ENCODE results near the gene PPFIBP1. TPM values are rescaled to one million over a fixed set of nuclear protein-coding genes. Genes with fewer than 3 reads are reported as not detected.

PPFIBP1 gene
- total and polyA plus RNA-seq, 2 of the 4 experiments (the other 2 are of a cell fraction) = 30.4 to 72.2 TPM

GRCh38 chr12:27653661-27654060 is 129.7 kb downstream of the PPFIBP1 start:
- H3K18ac ChIP-seq (ENCODE audit: low read depth, low read length) = peak overlapping the region; percentile 48; the same call in 1 of the 2 replicates
- H3K9me3 ChIP-seq (ENCODE audit: control insufficient read depth, insufficient read depth, low read length) = no peaks in the 10 kb centered on the region
- no peak overlapping the region for H3K9ac ChIP-seq (ENCODE audit: low read depth, low read length)
- H4K20me1 ChIP-seq (ENCODE audit: insufficient read depth, low read length) = no peaks in the 10 kb centered on the region
- intact Hi-C loops (cut with micrococcal nuclease) = loop anchor here (2.0 to 5.0 kb wide), 3 partner anchors 219 to 321 kb away; partner anchors contain the start of gene BMAL2
- H3K4me3 ChIP-seq (ENCODE audit: insufficient read depth, low read depth, low read length) = no peak overlapping the region
- H3K23ac ChIP-seq (ENCODE audit: low read depth, low read length) = no peak overlapping the region
- dilution Hi-C loops (cut with HindIII; ENCODE audit: low sequenced_read_pairs, unreplicated experiment) = no loop called here
- H3K27me3 ChIP-seq (ENCODE audit: control insufficient read depth, insufficient read depth, low read length) = no peaks in the 10 kb centered on the region
- H2BK20ac ChIP-seq (ENCODE audit: low read depth, low read length) = no peak overlapping the region
- H3K4me2 ChIP-seq (ENCODE audit: low read depth, low read length) = peak overlapping the region; percentile 73
- BruUV-seq (replicated peaks) = no TSS peak
- no peak overlapping the region for H2AFZ ChIP-seq (replicated peaks; ENCODE audit: low read length, poor library complexity)
- no peak overlapping the region for H2BK5ac ChIP-seq (ENCODE audit: low read depth, low read length, poor library complexity, severe bottlenecking)
- H3K9me1 ChIP-seq (ENCODE audit: insufficient read depth, low read length) = peaks cover 4% of the 10 kb centered on the region
- H3K56ac ChIP-seq (ENCODE audit: extremely low read depth, insufficient read depth, low read length) = no peak overlapping the region
- ChIA-PET CTCF (no interaction called here), POLR2A (ENCODE audit: unreplicated experiment) (no interaction called here)
- peaks cover 4% of the 10 kb centered on the region; the same call in 1 of the 2 replicates for H3K36me3 ChIP-seq (ENCODE audit: control insufficient read depth, insufficient read depth, low read length)
- no peak overlapping the region for H2AK9ac ChIP-seq (replicated peaks; ENCODE audit: low read depth, low read length, poor library complexity)
- in situ Hi-C loops (cut with MboI; ENCODE audit: low sequenced_read_pairs) = no loop called here
- no peak for ATAC-seq (ENCODE audit: low read depth)
- H2BK15ac ChIP-seq (ENCODE audit: low read depth, low read length) = no peak overlapping the region
- H3K4ac ChIP-seq (ENCODE audit: low read depth, low read length) = no peak overlapping the region
- no peak overlapping the region for H3K14ac ChIP-seq (replicated peaks; ENCODE audit: low read depth, low read length)
- H3K79me1 ChIP-seq (ENCODE audit: low read depth in 1 of 2, low read length in 2 of 2) = peaks cover 0 to 12% of the 10 kb centered on the region in 2 experiments; a peak in 2 of 4 replicates
- H3K4me1 ChIP-seq (ENCODE audit: control insufficient read depth, insufficient read depth, low read length) = peaks cover 2% of the 10 kb centered on the region; the same call in 1 of the 2 replicates
- no peak for TF ChIP-seq BHLHE40 (IDR thresholded peaks at IDR 0.05; ENCODE audit: low read depth, low read length)
- no peak for TF ChIP-seq ELK1 (IDR thresholded peaks at IDR 0.05; ENCODE audit: borderline replicate concordance, low read depth, low read length)
- TF ChIP-seq MXI1 (IDR thresholded peaks at IDR 0.05; ENCODE audit: borderline replicate concordance, low read depth, low read length) = no peak
- TF ChIP-seq MAFK (IDR thresholded peaks at IDR 0.05; ENCODE audit: low read depth, low read length) = no peak
- no peak for TF ChIP-seq CHD1 (IDR thresholded peaks at IDR 0.05; ENCODE audit: low read depth, low read length)
- no peak for TF ChIP-seq FOS (IDR thresholded peaks at IDR 0.05; ENCODE audit: low read depth, low read length)
- TF ChIP-seq RCOR1 (IDR thresholded peaks at IDR 0.05; ENCODE audit: insufficient replicate concordance, low read length) = no peak
- TF ChIP-seq CTCF (conservative IDR thresholded peaks at IDR 0.05; ENCODE audit: low read depth, low read length) = no peak
- H4K91ac ChIP-seq (ENCODE audit: insufficient read depth, low read depth, low read length) = no peak overlapping the region
- no peak overlapping the region for H2AK5ac ChIP-seq (ENCODE audit: low read depth, low read length)
- H3K27ac ChIP-seq (ENCODE audit: insufficient read depth, low read length) = no peak overlapping the region
- no peak overlapping the region for H4K5ac ChIP-seq (ENCODE audit: low read depth, low read length)
- no peak for DNase-seq
- no peak overlapping the region for H2BK120ac ChIP-seq (ENCODE audit: low read depth, low read length)
- H4K8ac ChIP-seq (ENCODE audit: low read depth in 2 of 2, low read length in 2 of 2) = no peak overlapping the region

All from IMR-90 (cell line).